COLO829 (cell line): Measurements from ENCODE around the gene MGLL.

Experiments used
- DNase-seq: peaks from one replicate; pipeline ENCODE4 v3.0.0; 2012; ENCODE audit warnings: low spot score

MGLL gene

GRCh38 chr3:127774647-127775046 is 47.7 kb downstream of the MGLL start:
- no peak for DNase-seq

GRCh38 chr3:127773752-127774395 is 48.4 kb downstream of the MGLL start:
- no peak for DNase-seq

- DNase-seq: no peak
These were observed 49.2 kb downstream of the MGLL start for GRCh38 chr3:127772827-127773751.

- DNase-seq: no peak
These were observed 50.0 kb downstream of the MGLL start for GRCh38 chr3:127772273-127772672.

GRCh38 chr3:127771746-127772145 is 50.6 kb downstream of the MGLL start:
- no peak for DNase-seq

- DNase-seq: no peak
These were observed 51.5 kb downstream of the MGLL start for GRCh38 chr3:127770671-127771355.

GRCh38 chr3:127769284-127770081 is 52.8 kb downstream of the MGLL start:
- DNase-seq: no peak

GRCh38 chr3:127768346-127769008 is 53.8 kb downstream of the MGLL start:
- peak; percentile 62 for DNase-seq

- DNase-seq: no peak
These were observed 55.2 kb downstream of the MGLL start for GRCh38 chr3:127767126-127767525.

- DNase-seq: no peak
These were observed 56.6 kb downstream of the MGLL start for GRCh38 chr3:127765735-127766134.

- no peak for DNase-seq
These were observed 57.4 kb downstream of the MGLL start for GRCh38 chr3:127764841-127765362.

- DNase-seq: no peak
These were observed 58.0 kb downstream of the MGLL start for GRCh38 chr3:127764301-127764700.

GRCh38 chr3:127763816-127764215 is 58.5 kb downstream of the MGLL start:
- DNase-seq: no peak

GRCh38 chr3:127763337-127763736 is 59.0 kb downstream of the MGLL start:
- no peak for DNase-seq

GRCh38 chr3:127762787-127763105 is 59.6 kb downstream of the MGLL start:
- DNase-seq: no peak

GRCh38 chr3:127762077-127762786 is 60.1 kb downstream of the MGLL start:
- no peak for DNase-seq

GRCh38 chr3:127761441-127761801 is 60.9 kb downstream of the MGLL start:
- DNase-seq: no peak

- no peak for DNase-seq
These were observed 61.4 kb downstream of the MGLL start for GRCh38 chr3:127760791-127761440.

GRCh38 chr3:127760361-127760760 is 62.0 kb downstream of the MGLL start:
- DNase-seq: no peak

GRCh38 chr3:127759826-127760225 is 62.5 kb downstream of the MGLL start:
- DNase-seq: no peak
